Measurements from ENCODE around the gene SND1. TPM values are rescaled to one million over a fixed set of nuclear protein-coding genes. Genes with fewer than 3 reads are reported as not detected.

Gene SND1
- total RNA-seq, 1 experiment from 2014 or later: 218 TPM

- Histone ChIP-seq H3K14ac (ENCODE audit: insufficient read depth, low read length) (no peak overlapping the region), H3T11ph (ENCODE audit: low read length) (no peak overlapping the region), H2BK20ac (ENCODE audit: low read depth, low read length, poor library complexity, severe bottlenecking) (no peak overlapping the region), H3K27ac (ENCODE audit: insufficient read length, low read depth, low read length) (no peak overlapping the region), H4K5ac (ENCODE audit: insufficient read length, low read depth, low read length) (no peak overlapping the region), H3K9ac (ENCODE audit: extremely low read depth, insufficient read length, low read length) (no peak overlapping the region), H3K4me2 (ENCODE audit: insufficient read depth, insufficient read length, low read length) (no peak overlapping the region), H4K8ac (replicated peaks; ENCODE audit: insufficient read length, low read depth, low read length) (no peak overlapping the region), H3K23ac (ENCODE audit: insufficient read length, low read depth, low read length) (no peak overlapping the region), H3K23me2 (ENCODE audit: insufficient read length, low read depth, low read length, poor library complexity, severe bottlenecking) (no peaks in the 10 kb centered on the region), H4K91ac (ENCODE audit: insufficient read length, low read depth, low read length) (no peak overlapping the region), H3K18ac (ENCODE audit: insufficient read length, low read depth, low read length) (no peak overlapping the region), H4K20me1 (ENCODE audit: control insufficient read depth, insufficient read depth, insufficient read length) (no peaks in the 10 kb centered on the region), H3K79me2 (ENCODE audit: insufficient read depth, low read length) (no peaks in the 10 kb centered on the region), H3K27me3 (ENCODE audit: insufficient read depth, low read length) (no peaks in the 10 kb centered on the region), H2BK5ac (ENCODE audit: insufficient read length, low read length) (no peak overlapping the region), H3K79me1 (ENCODE audit: insufficient read depth, low read depth, low read length, poor library complexity, severe bottlenecking) (no peaks in the 10 kb centered on the region), H2BK120ac (ENCODE audit: low read depth, low read length, poor library complexity, severe bottlenecking) (no peak overlapping the region), H3K9me3 (ENCODE audit: control insufficient read depth, low read depth, low read length) (no peaks in the 10 kb centered on the region), H2BK12ac (ENCODE audit: insufficient read length, low read depth, low read length) (no peak overlapping the region), H3K4ac (ENCODE audit: low read depth, low read length) (no peak overlapping the region), H3K56ac (ENCODE audit: insufficient read length, low read depth, low read length) (no peak overlapping the region), H2AFZ (ENCODE audit: low read length) (no peak overlapping the region), H2AK5ac (ENCODE audit: insufficient read length, low read length) (no peak overlapping the region), H2BK15ac (ENCODE audit: low read depth, low read length) (no peak overlapping the region), H3K4me1 (ENCODE audit: insufficient read depth, low read length) (peaks cover 7% of the 10 kb centered on the region; the same call in 1 of the 2 replicates)
- Mint-ChIP-seq H3K9me3 (no peaks in the 10 kb centered on the region), H3K4me1 (peaks cover 20% of the 10 kb centered on the region in 2 experiments), H3K27me3 (ENCODE audit: low read depth) (no peaks in the 10 kb centered on the region), H3K4me3 (no peak overlapping the region), H3K27ac (no peak overlapping the region; a peak in 1 of 7 replicates), H3K36me3 (ENCODE audit: insufficient read depth in 1 of 3, low read depth in 3 of 3) (peaks cover 2 to 12% (median 7%) of the 10 kb centered on the region in 3 experiments; a peak in 5 of 7 replicates)
- no peak for TF ChIP-seq CTCF (conservative IDR thresholded peaks at IDR 0.05)
- no CpG with 5 or more reads among the region's 8 CpGs for WGBS (ENCODE audit: extremely low coverage, insufficient read length, low lambda C conversion rate)
- no peak for DNase-seq
These were observed 289.6 kb downstream of the SND1 start for GRCh38 chr7:127941476-127942210.

All from H9 (cell line).